DND-41 (cell line): ENCODE measurements around the gene C17orf50.

Experiments
- CTCF ChIP-seq: IDR thresholded peaks from 2 replicates; pipeline ENCODE4 v1.5.1; 2012; ENCODE audit warnings: borderline replicate concordance, low read length, moderate library complexity, mild to moderate bottlenecking; ENCODE audit not compliant: poor library complexity, severe bottlenecking; ENCODE audit errors: extremely low read depth
- EZH2 ChIP-seq: IDR thresholded peaks from 3 replicates; pipeline ENCODE4 v1.6.1; 2012; ENCODE audit warnings: borderline replicate concordance, low read depth, mild to moderate bottlenecking, moderate library complexity, low read length, inconsistent platforms; ENCODE audit not compliant: severe bottlenecking

GRCh38 chr17:35731917-35732805 is 28.5 kb upstream of the C17orf50 start:
- TF ChIP-seq CTCF (no peak), EZH2 (no peak)
